Duodenal mucosa (tissue), 2 donors: Measurements from ENCODE around the gene DTNBP1.
A peak's percentile ranks its signal among the peaks of the same experiment; 100 is the strongest.
"Not testable (repeated sequence)": the region's sequence is repeated elsewhere in the genome, so short reads cannot be mapped to it uniquely, and the experiment has no call there.

ENCODE experiments used
- H3K27ac ChIP-seq: one replicate; pipeline ENCODE4 v1.7.0; 2013; ENCODE audit warnings: low read depth, low read length
- H3K27me3 ChIP-seq, 2 donors: one replicate each; pipeline ENCODE4 v1.7.0; 2013; ENCODE audit warnings: low read length in 2 of 2, control low read depth in 1 of 2; ENCODE audit not compliant: insufficient read depth in 2 of 2, control insufficient read depth in 1 of 2
- H3K36me3 ChIP-seq, 2 donors: one replicate each; pipeline ENCODE4 v1.7.0; 2013; ENCODE audit warnings: low read length in 2 of 2, control low read depth in 1 of 2; ENCODE audit not compliant: insufficient read depth in 2 of 2, control insufficient read depth in 1 of 2
- H3K4me1 ChIP-seq, 2 donors: one replicate each; pipeline ENCODE4 v1.7.0; 2013; ENCODE audit warnings: low read length in 2 of 2, control low read depth in 1 of 2; ENCODE audit not compliant: insufficient read depth in 2 of 2, control insufficient read depth in 1 of 2
- H3K4me3 ChIP-seq, 2 donors: one replicate each; pipeline ENCODE4 v1.7.0; 2013; ENCODE audit warnings: low read length in 2 of 2, low read depth in 1 of 2
- H3K9ac ChIP-seq, 2 donors: one replicate each; pipeline ENCODE4 v1.7.0; 2013; ENCODE audit warnings: low read length in 2 of 2, low read depth in 1 of 2
- H3K9me3 ChIP-seq, 2 donors: one replicate each; pipeline ENCODE4 v1.7.0; 2013; ENCODE audit warnings: low read length in 2 of 2, control low read depth in 1 of 2; ENCODE audit not compliant: control insufficient read depth in 1 of 2

DTNBP1 gene

DNA sequence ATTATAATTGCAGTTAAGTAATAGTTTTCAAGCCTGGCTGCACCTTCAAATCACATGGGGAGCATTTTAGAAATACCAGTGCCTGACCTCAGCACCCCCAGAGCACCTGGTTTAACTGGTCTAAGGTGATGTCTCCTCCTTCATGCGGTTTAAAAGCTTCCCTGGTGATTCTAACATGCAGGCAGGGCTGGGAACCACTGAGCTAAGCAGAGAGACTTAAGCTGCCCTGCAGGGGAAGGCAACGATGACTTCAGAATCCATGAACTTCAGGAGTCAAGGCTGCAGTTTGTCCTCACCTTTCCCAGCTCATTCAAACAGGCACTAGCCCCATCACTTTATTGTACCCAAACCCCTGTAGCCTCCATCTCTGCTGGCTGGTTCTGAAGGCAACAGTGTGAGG, 6.1 kb upstream of the DTNBP1 start:
- Histone ChIP-seq H3K36me3 (no peaks in the 10 kb centered on the region), H3K9me3 (no peaks in the 10 kb centered on the region), H3K4me3 (no peak overlapping the region), H3K27me3 (no peaks in the 10 kb centered on the region), H3K9ac (no peak overlapping the region), H3K27ac (no peak overlapping the region), H3K4me1 (no peaks in the 10 kb centered on the region)

DNA sequence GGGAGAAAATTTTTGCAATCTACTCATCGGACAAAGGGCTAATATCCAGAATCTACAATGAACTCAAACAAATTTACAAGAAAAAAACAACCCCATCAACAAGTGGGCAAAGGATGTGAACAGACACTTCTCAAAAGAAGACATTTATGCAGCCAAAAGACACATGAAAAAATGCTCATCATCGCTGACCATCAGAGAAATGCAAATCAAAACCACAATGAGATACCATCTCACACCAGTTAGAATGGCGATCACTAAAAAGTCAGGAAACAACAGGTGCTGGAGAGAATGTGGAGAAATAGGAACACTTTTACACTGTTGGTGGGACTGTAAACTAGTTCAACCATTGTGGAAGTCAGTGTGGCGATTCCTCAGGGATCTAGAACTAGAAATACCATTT, 4.1 kb upstream of the DTNBP1 start:
- not testable (repeated sequence) for H3K9ac ChIP-seq, H3K4me3 ChIP-seq, H3K27me3 ChIP-seq, H3K4me1 ChIP-seq, H3K36me3 ChIP-seq, H3K27ac ChIP-seq, H3K9me3 ChIP-seq

DNA sequence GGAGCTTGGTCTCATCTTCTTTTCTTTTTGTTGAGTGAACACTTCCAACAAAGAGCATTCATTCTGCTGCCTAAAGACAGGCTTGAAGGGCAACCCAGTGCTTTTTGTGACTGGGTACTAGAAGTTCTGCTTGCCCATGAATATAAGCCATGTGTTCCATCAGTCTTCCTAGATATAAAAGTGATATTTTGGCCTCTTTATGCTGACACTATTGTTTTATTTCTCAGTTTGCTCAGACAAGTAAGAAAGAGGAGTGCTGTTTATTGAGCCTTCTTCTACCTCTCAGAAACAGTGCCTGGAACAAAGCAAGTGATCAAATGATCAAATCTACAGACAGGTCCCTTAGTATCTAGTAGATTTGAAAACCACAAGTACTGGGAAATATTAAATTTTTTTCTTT, 2.4 kb upstream of the DTNBP1 start:
- no peak overlapping the region for H3K4me3 ChIP-seq
- peaks cover 5 to 7% of the 10 kb centered on the region in 2 donors for H3K4me1 ChIP-seq
- no peak overlapping the region for H3K27ac ChIP-seq
- no peaks in the 10 kb centered on the region for H3K9me3 ChIP-seq
- no peak overlapping the region for H3K9ac ChIP-seq
- H3K27me3 ChIP-seq: no peaks in the 10 kb centered on the region
- H3K36me3 ChIP-seq: no peaks in the 10 kb centered on the region

DNA sequence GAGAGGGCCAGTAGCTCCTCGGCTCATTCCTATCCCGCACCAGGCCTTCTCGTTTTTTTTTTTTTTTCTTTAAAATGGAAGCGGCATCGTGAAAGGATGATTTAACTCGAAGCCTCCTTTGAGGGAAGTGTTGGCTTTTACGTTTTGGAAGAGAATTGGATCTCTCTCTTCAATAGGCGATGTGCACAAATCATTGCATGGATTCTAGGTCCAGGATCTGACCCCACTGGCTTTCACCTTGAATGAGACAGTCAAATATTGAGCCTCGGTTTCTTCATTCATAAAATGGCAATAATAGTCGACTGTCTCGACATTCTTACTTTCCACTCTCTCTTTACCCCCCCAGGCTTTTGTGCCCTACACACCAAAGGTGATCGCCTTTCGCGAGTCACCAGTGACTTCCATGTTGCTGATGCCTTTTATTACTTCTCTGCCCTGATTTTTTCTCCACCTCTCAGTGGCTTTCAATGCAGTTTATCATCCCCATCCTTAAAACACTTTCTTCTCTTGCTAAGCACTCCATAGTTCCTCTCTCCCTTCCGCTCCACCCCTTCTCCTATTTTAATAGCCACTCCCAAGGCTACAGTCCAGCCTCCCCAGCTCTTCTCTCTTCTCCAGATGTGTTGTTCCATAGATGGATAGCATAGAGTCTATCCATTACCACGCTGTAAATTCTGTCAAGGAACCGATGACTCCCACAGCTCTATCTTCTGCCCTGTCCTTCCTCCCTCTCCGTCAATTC, 473 bp upstream of the DTNBP1 start:
- H3K27me3 ChIP-seq: no peaks in the 10 kb centered on the region
- peak overlapping the region; percentile 64 for H3K27ac ChIP-seq
- H3K4me3 ChIP-seq: peak overlapping the region; percentile 88 to 89
- peaks cover 5 to 7% of the 10 kb centered on the region in 2 donors for H3K4me1 ChIP-seq
- no peaks in the 10 kb centered on the region for H3K9me3 ChIP-seq
- H3K36me3 ChIP-seq: no peaks in the 10 kb centered on the region
- no peak overlapping the region for H3K9ac ChIP-seq

DNA sequence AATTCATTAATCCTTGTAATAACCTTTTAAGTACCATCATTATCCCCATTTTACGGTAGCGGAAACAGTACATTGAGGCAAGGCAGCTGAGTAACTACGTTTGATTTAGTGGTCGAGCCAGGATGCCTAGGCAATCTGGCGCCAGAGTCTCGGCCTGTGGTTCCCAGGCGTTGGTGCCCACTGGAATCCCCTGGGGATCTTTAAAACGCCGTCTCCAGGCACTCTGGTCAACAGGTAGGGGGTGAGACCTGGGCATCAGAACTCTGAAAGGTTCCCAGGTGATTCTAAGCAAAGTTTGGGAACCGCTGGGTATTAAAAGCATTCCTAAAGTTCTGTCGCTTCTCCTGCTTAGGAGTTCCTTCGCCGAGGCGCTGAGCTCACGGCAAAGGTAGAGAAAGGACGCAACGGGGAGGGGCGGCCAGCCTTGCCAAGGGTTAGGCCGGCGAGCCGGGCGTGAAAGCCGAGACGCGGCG, 939 bp downstream of the DTNBP1 start:
- Histone ChIP-seq H3K4me1 (peaks cover 5 to 7% of the 10 kb centered on the region in 2 donors), H3K27ac (peak overlapping the region; percentile 64), H3K4me3 (peak overlapping the region; percentile 88 to 89), H3K36me3 (no peaks in the 10 kb centered on the region), H3K9ac (peak overlapping the region; percentile 65 to 80), H3K9me3 (no peaks in the 10 kb centered on the region), H3K27me3 (no peaks in the 10 kb centered on the region)

DNA sequence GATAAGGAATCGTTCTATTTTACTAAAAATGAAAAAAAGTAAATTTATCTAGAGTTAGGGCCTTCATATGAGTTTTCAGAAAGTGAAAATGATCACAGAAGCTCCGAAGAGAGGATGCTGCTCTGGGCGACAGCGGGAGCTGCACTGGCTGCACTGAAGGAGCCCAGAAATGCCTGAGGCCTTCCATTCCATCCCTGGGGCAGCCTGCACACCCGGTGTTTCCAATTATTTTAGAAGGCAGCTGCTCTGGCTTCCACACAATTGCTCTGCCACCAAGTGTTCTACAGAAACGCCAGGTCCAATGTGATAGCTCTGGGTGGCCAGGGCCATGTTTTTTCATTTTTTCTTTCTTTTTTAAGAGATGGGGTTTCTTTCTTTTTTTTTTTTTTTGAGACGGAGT, 3.6 kb downstream of the DTNBP1 start:
- H3K9me3 ChIP-seq: no peaks in the 10 kb centered on the region
- H3K36me3 ChIP-seq: no peaks in the 10 kb centered on the region
- H3K27ac ChIP-seq: no peak overlapping the region
- peaks cover 5 to 7% of the 10 kb centered on the region in 2 donors for H3K4me1 ChIP-seq
- no peak overlapping the region for H3K4me3 ChIP-seq
- no peak overlapping the region for H3K9ac ChIP-seq
- no peaks in the 10 kb centered on the region for H3K27me3 ChIP-seq

DNA sequence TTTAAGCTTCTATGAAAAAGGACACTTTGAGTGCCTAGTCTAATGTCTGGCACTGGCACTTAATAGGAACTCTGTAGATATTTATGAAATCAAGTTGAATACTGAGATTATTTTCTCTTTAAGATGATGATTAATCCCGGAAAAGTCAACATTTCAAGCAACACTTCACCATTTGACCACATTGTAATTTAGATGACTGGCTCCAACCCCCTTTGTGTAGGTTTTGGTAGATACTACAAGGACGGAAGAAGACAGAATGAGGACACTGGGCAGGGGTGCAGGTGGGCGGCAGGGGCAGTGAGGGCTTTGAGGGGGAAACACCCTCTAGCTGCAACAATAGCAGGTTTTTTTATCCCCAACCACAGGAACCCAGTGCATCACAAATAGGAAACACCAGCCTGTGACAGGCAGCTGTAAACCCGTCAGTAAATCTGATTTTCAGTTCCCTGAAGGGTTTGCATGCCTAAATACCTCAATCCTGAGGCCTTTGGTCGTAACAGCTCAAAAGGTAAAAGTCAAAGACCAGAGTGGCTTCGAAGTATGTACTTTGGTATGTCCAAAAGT, 4.6 kb downstream of the DTNBP1 start:
- Histone ChIP-seq H3K36me3 (no peaks in the 10 kb centered on the region), H3K9ac (no peak overlapping the region), H3K4me3 (no peak overlapping the region), H3K9me3 (no peaks in the 10 kb centered on the region), H3K27ac (no peak overlapping the region), H3K4me1 (peaks cover 7 to 12% of the 10 kb centered on the region in 2 donors), H3K27me3 (no peaks in the 10 kb centered on the region)

DNA sequence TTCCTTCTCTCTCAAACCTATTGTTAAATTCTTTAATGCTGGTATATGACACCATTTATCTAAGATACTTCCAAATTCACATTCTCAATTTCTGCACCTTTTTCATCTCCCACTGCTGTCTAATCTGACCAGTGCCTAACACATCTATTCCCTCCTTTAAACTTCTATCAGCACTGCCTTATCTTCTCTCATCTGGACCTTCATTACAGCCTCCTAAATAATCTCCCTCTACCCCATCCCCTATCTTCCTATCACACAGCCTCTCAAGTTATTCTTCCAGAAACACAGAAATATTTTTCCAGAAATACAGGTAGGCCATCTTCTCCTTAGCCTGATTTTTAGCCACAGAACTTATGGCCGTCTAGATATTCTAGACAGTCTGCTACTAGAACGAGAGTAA, 5.5 kb downstream of the DTNBP1 start:
- Histone ChIP-seq H3K27me3 (no peaks in the 10 kb centered on the region), H3K4me3 (no peak overlapping the region), H3K4me1 (peaks cover 7 to 12% of the 10 kb centered on the region in 2 donors), H3K9me3 (no peaks in the 10 kb centered on the region), H3K9ac (no peak overlapping the region), H3K36me3 (no peaks in the 10 kb centered on the region), H3K27ac (no peak overlapping the region)

DNA sequence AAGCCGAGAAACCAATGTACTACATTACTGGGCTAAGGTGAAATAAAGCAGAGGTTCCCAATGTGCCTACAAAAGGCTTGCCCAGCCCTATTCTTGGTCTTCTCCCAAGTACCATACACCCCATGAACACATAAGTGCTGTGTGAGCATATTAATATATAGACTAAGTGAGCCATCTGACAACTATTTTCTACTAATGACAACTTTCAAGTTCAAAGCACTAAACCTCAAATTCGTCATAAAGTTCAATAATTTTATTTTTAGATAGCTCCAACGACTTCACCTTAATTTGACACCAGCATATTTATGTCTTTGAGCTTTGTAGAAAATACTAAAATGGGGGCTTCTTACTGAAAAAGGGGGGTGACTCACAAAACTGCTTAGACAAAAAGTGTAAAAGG, 6.7 kb downstream of the DTNBP1 start:
- H3K36me3 ChIP-seq: no peaks in the 10 kb centered on the region
- peaks cover 0 to 6% of the 10 kb centered on the region in 2 donors for H3K4me1 ChIP-seq
- H3K9me3 ChIP-seq: no peaks in the 10 kb centered on the region
- H3K9ac ChIP-seq: no peak overlapping the region
- H3K27ac ChIP-seq: no peak overlapping the region
- H3K4me3 ChIP-seq: no peak overlapping the region
- no peaks in the 10 kb centered on the region for H3K27me3 ChIP-seq

DNA sequence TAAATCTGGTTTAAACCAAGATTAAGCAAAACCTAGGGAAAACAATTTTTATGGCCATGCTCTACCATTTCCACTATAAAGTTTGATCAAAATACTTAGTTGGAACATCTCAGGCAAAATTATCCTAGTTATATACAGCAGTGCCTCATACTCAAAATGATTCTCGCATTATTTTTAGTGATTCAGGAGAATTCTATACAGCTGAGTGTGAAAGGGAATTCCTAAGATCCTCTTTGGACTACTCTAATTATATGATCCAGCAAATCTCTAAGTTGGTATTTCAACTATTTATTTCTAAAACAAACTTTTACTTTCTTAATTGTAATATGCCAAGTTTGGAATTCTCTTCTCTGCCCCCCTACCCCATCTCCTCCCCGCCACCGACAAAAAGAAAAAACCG, 8.6 kb downstream of the DTNBP1 start:
- Histone ChIP-seq H3K9me3 (no peaks in the 10 kb centered on the region), H3K4me3 (no peak overlapping the region), H3K27me3 (no peaks in the 10 kb centered on the region), H3K4me1 (peaks cover 0 to 6% of the 10 kb centered on the region in 2 donors), H3K36me3 (no peaks in the 10 kb centered on the region), H3K27ac (no peak overlapping the region), H3K9ac (no peak overlapping the region)
